ENCODE results near the gene FNDC10. TPM values are rescaled to one million over a fixed set of nuclear protein-coding genes. Genes with fewer than 3 reads are reported as not detected.
"Not testable (repeated sequence)": the region's sequence is repeated elsewhere in the genome, so short reads cannot be mapped to it uniquely, and the experiment has no call there.

Gene FNDC10
- polyA plus RNA-seq (ENCODE audit: insufficient read length in 12 of 12), result 10 to 100 TPM in 1 of 12 donors, 1 to 10 TPM in 8, under 1 TPM in 2, not detected in 1; 0.88 to 10.3 (median 2.1) TPM
- long read RNA-seq, donor 1, transcript FNDC10-201 (1 exons, 2,085 nt), result major isoform, 5 of 5 reads
- long read RNA-seq, donor 1, partial matches to known transcripts, result 0 of 5 reads
- long read RNA-seq, donor 1, other reads (novel, unspliced or antisense), result 0 of 5 reads
- long read RNA-seq, donor 2, partial matches to known transcripts, result 0 of 2 reads
- long read RNA-seq, donor 2, other reads (novel, unspliced or antisense), result 0 of 2 reads
- long read RNA-seq, donor 3, result 0 reads
- long read RNA-seq, donor 4, partial matches to known transcripts, result 0 of 3 reads
- long read RNA-seq, donor 4, other reads (novel, unspliced or antisense), result 0 of 3 reads
- long read RNA-seq, donor 5, transcript FNDC10-201 (1 exons, 2,085 nt), result major isoform, 6 of 6 reads
- long read RNA-seq, donor 5, partial matches to known transcripts, result 0 of 6 reads
- long read RNA-seq, donor 5, other reads (novel, unspliced or antisense), result 0 of 6 reads
- long read RNA-seq, donor 6, partial matches to known transcripts, result 0 of 2 reads
- long read RNA-seq, donor 6, other reads (novel, unspliced or antisense), result 0 of 2 reads
- long read RNA-seq, donor 7, partial matches to known transcripts, result 0 of 2 reads
- long read RNA-seq, donor 7, other reads (novel, unspliced or antisense), result 0 of 2 reads
- long read RNA-seq, donor 8, transcript FNDC10-201 (1 exons, 2,085 nt), result major isoform, 5 of 5 reads
- long read RNA-seq, donor 8, partial matches to known transcripts, result 0 of 5 reads
- long read RNA-seq, donor 8, other reads (novel, unspliced or antisense), result 0 of 5 reads
- long read RNA-seq, donor 9, transcript FNDC10-201 (1 exons, 2,085 nt), result major isoform, 7 of 7 reads
- long read RNA-seq, donor 9, partial matches to known transcripts, result 0 of 7 reads
- long read RNA-seq, donor 9, other reads (novel, unspliced or antisense), result 0 of 7 reads
- long read RNA-seq, donor 10, partial matches to known transcripts, result 0 of 4 reads
- long read RNA-seq, donor 10, other reads (novel, unspliced or antisense), result 0 of 4 reads
- long read RNA-seq, donor 11, partial matches to known transcripts, result 0 of 3 reads
- long read RNA-seq, donor 11, other reads (novel, unspliced or antisense), result 0 of 3 reads

DNA sequence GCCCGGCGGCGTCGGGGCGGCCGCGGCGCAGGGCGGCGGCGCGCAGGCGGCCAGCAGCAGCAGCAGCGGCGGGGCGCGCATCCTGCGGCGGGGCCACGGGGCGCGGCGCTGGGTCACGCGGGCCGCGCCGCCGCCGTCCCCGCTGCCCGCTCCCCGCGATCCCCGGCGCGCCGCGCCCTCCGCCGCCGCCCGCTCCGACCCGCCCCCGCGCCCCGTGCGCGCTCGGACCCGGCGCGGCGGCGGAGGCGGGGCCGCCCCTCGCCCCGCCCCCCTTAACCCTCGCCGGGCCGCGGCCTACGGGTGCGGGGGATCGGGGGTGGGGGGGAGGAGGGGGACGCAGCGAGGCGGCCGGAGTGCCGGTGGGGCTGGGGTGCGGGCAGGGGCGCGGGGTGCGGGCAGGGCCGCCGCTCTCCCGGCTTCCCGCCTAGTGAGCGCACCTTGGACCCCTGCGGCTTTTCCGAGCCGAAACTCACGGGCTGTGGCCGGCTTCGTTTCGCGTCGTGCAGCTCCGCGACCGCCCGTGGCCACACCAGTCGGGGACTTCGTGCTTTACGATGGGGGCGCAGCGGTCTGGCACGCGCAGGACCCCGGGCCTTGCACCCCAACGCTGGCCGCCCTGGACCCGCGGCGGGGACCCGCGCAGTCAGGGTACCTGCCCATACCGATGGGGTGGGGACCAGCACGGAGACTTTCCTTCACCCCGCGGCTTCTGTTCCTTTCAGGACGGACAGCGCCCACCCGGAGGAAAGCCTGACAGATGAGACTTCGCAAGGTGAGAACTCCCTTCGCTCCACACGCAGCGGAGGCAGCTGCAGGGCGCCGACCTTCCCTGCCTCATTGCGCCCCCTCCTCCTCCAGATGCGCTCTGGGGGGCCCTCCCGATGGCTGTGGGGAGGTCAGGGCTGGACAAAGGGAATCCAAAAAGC, at the start of gene FNDC10:
Gene FNDC10 (minus strand): TSS at position 201 of the 926 bp plus-strand sequence. CDS start 120 bp downstream, at position 81.
- no peak for DNase-seq

DNA sequence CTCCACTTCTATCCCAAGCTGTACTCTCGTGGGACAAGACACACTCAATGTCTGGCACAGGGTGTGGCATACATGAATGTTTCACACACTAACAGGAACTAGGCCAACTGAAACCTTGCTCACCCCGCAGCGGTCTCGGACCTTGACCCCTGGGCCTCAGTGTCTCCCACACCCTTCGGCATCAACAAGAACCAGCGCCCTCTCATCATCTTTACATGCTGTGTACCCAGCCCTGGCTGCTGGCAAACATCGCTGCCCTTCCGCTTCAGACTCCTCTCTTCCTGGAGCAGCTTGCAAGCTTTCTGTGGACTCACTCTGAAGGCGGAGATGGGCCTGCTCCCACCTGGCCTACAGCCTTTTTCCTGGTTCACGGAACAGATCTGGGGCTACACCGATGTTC, 48.3 kb upstream of the FNDC10 start:
- not testable (repeated sequence) for DNase-seq

- not testable (repeated sequence) for DNase-seq
These were observed 47.8 kb upstream of the FNDC10 start for GRCh38 chr1:1647567-1648241.

DNA sequence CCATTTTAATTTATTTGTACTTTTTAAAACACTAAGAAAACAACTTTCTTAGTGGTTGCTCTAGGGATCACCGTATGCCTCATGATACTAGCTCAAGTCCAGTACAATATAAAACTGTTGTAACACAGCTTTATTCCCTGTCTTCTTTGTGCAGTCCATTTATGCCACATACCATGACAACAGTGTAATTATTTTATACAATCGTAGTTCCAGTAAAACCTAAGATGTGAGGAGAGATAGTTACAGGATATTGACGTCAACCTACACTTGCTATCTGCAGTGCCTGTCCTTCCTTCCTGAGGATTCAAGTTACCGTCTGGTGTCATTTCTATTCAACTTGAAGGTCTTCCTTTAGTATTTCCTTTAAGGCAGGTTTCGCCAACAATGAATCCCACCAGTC, 46.4 kb upstream of the FNDC10 start:
- not testable (repeated sequence) for DNase-seq

GRCh38 chr1:1640711-1641461, 41.0 kb upstream of the FNDC10 start:
- not testable (repeated sequence) for DNase-seq

DNA sequence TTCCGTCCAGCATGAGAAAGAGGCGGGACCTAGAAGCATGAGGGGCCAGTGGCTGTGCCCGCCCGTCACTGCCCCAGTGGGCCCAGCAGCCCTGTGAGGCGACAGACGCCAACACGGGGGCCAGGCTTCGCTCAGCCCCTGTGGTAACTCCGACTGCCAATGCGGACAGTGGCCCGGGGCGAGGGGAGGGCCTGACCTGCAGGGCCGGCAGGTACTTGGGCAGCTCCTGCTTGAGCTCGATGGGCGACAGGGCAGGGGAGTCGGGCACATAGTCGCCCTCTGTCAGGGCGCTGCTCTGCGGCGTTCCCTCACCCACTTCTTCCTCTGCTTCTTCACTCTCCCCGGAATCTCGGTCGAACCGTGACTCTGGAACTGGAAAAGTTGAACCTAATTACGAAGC, 40.1 kb upstream of the FNDC10 start:
- not testable (repeated sequence) for DNase-seq

GRCh38 chr1:1639368-1639767, 39.4 kb upstream of the FNDC10 start:
- DNase-seq, result not testable (repeated sequence)

DNA sequence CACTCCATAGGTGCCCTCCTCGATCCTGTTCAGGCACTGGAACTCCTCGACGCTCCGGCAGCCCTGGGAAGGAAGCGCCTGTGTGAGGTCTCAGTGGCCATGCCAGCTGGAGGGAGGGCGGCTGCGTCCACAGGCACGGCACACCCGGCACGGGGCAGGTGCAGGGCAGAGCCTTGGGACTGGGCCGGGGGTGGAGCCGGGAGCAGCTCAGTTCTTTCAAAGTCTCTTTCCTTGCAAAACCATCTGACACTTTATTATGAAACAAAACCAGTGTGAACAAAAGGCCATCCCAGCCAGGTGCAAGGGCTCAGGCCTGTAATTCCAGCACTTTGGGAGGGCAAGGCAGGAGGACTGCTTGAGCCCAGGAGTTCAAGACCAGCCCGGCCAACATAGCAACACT, 38.6 kb upstream of the FNDC10 start:
- DNase-seq, result not testable (repeated sequence)

DNA sequence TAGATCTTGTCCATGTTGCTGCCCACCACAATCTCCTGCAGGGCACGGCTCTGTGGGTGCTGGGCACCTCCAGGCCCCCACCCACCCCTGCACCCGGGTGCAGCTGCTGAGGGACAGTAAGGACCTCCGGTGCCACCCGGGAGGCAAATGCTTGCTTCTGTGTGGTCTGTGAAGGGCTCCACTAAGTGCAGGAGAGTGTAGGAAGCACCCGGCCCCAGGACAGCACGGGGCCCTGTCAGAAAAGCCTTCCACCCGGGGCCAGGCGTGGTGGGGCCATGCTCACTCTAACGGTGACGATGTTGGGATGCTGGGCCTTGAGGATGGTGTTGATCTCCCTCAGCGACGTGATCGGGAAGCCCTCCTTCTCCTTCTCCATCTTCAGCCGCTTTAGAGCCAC, 37.5 kb upstream of the FNDC10 start:
- not testable (repeated sequence) for DNase-seq

GRCh38 chr1:1636621-1637478, 36.9 kb upstream of the FNDC10 start:
- DNase-seq, result not testable (repeated sequence)

DNA sequence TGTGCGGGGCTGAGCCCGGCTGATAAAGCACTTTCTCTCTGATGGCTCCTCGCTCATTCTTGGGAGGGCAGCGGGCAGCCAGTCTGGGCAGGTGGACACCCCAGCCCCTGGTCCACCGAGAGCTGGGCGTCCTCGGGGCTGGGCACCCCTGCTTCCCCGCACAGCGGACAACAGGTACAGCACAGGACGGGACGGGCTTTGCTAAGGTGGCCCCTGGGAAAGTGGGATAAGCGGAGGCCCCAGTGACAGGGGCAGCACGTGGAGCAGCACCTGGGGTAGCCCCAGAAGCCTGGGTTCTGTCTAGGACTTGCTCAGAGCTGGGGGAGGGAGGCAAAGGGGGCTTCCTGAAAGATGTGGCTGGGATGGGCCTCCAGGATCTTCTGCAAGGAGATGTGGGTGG, 34.7 kb upstream of the FNDC10 start:
- DNase-seq, result not testable (repeated sequence)

- not testable (repeated sequence) for DNase-seq
These were observed 33.5 kb upstream of the FNDC10 start for GRCh38 chr1:1633409-1633808.

DNA sequence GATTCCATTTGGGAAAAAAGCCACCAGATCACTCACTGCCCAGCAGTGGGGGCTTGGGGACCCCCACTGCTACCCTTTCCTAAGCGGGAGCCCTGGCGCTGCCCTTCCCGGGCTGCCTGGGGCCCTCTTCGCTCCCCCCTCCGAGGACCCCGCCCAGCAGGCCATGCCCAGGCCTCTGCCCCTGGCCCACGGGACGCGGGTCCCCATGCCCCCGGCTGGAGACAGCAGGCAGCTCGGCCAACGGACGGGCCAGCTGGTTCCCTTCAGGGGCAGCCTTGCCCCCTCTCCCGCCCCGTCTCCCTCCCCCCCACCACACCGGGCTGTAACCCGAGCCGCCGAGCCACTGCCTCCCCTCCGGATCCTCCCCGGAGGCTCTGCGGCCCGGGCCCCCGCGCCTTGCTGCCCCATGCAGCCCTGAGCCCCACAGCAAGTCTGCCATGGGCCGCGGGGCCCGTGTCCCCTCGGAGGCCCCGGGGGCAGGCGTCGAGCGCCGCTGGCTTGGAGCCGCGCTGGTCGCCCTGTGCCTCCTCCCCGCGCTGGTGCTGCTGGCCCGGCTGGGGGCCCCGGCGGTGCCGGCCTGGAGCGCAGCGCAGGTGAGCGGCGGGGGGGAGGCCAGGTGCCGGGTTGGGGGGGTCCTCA, 32.0 kb upstream of the FNDC10 start, which contains the start of gene MMP23B:
Gene MMP23B (plus strand): TSS at position 392 of the 639 bp plus-strand sequence. CDS start 46 bp downstream, at position 438.
- DNase-seq, result no peak

- peak; percentile 89 for DNase-seq
These were observed 31.2 kb upstream of the FNDC10 start for GRCh38 chr1:1630965-1631781.

- peak; percentile 92 for DNase-seq
These were observed 30.4 kb upstream of the FNDC10 start for GRCh38 chr1:1630191-1630964.

Measured in muscle of arm (tissue), 14 donors.